T47D (cell line): Measurements from ENCODE around the gene MAGI2.

Experiments used
- DNase-seq, 2 experiments: peaks; one replicate each; pipeline versions ENCODE4 v3.0.0 to v3.0.0-alpha.2; 2011 to 2012; ENCODE audit warnings: low read depth in 1 of 2, low spot score in 1 of 2
- JUND ChIP-seq: IDR thresholded peaks from 2 replicates; pipeline ENCODE4 v1.6.1; 2012; ENCODE audit warnings: low read depth
- in situ Hi-C: cut with HindIII; loops from 2 replicates; pipeline ENCODE4 v1.10.0; 2016; ENCODE audit warnings: low sequenced_read_pairs, low pct_unique_long_range_greater_than_20kb

MAGI2 gene

GRCh38 chr7:79453558-79454360 is at the start of gene MAGI2:
Gene MAGI2 (minus strand): TSS chr7:79453667. CDS start chr7:79453320, 347 bp downstream.
- TF ChIP-seq JUND: no peak
- in situ Hi-C loops: no loop called here
- DNase-seq: no peak

- no peak for TF ChIP-seq JUND
- no peak for DNase-seq
- in situ Hi-C loops: no loop called here
Measured at GRCh38 chr7:79502151-79502550, 48.7 kb upstream of the MAGI2 start.

- DNase-seq: no peak
- TF ChIP-seq JUND: no peak
- in situ Hi-C loops: no loop called here
Measured at GRCh38 chr7:79500759-79501158, 47.3 kb upstream of the MAGI2 start.

GRCh38 chr7:79497728-79498127 is 44.3 kb upstream of the MAGI2 start:
- TF ChIP-seq JUND: no peak
- no peak for DNase-seq
- in situ Hi-C loops: no loop called here

GRCh38 chr7:79495544-79496272 is 42.2 kb upstream of the MAGI2 start:
- in situ Hi-C loops: no loop called here
- TF ChIP-seq JUND: no peak
- no peak for DNase-seq

- TF ChIP-seq JUND: no peak
- in situ Hi-C loops: no loop called here
- DNase-seq: no peak
Measured at GRCh38 chr7:79494046-79494445, 40.6 kb upstream of the MAGI2 start.

- in situ Hi-C loops: no loop called here
- no peak for DNase-seq
- no peak for TF ChIP-seq JUND
Measured at GRCh38 chr7:79489371-79489770, 35.9 kb upstream of the MAGI2 start.

- no peak for TF ChIP-seq JUND
- no peak for DNase-seq
- in situ Hi-C loops: no loop called here
Measured at GRCh38 chr7:79478386-79478785, 24.9 kb upstream of the MAGI2 start.

- in situ Hi-C loops: no loop called here
- TF ChIP-seq JUND: no peak
Measured at GRCh38 chr7:79475455-79475854, 22.0 kb upstream of the MAGI2 start.

GRCh38 chr7:79471699-79472098 is 18.2 kb upstream of the MAGI2 start:
- no peak for DNase-seq
- no peak for TF ChIP-seq JUND
- in situ Hi-C loops: no loop called here

More at GRCh38 chr7:79475455-79475854, 22.0 kb upstream of the MAGI2 start:
- no peak for DNase-seq

- no peak for TF ChIP-seq JUND
- DNase-seq: no peak
- in situ Hi-C loops: no loop called here
Measured at GRCh38 chr7:79471283-79471682, 17.8 kb upstream of the MAGI2 start.

- DNase-seq: no peak
- in situ Hi-C loops: no loop called here
Measured at GRCh38 chr7:79465551-79465950, 12.1 kb upstream of the MAGI2 start.

GRCh38 chr7:79464051-79464450 is 10.6 kb upstream of the MAGI2 start:
- in situ Hi-C loops: no loop called here
- DNase-seq: no peak
- no peak for TF ChIP-seq JUND

More at GRCh38 chr7:79465551-79465950, 12.1 kb upstream of the MAGI2 start:
- TF ChIP-seq JUND: no peak

- no peak for TF ChIP-seq JUND
- in situ Hi-C loops: no loop called here
- DNase-seq: no peak
Measured at GRCh38 chr7:79462390-79462789, 8.9 kb upstream of the MAGI2 start.
